Measurements from ENCODE around the gene NEURL1B.

The NEURL1B gene

DNA sequence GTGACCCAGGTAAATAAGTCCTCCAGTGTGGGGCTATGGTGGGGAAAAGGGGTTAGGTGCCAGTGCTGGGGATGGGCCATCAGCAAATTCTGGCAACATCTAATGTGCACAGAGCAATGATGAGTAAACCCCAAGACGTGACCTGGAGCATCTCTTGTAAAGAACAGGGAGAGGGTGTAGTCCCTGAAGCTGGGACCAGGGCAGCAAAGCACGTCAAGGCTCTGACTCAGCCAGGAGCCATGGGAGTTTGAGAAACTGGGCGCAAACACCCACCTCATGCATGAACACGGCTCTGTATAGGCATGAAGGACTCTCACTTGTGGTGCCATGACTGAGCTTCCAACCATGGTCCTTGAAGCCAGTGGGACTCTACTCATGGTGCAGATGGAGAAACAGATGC lies 78.1 kb downstream of the NEURL1B start:
- no peak for DNase-seq

DNA sequence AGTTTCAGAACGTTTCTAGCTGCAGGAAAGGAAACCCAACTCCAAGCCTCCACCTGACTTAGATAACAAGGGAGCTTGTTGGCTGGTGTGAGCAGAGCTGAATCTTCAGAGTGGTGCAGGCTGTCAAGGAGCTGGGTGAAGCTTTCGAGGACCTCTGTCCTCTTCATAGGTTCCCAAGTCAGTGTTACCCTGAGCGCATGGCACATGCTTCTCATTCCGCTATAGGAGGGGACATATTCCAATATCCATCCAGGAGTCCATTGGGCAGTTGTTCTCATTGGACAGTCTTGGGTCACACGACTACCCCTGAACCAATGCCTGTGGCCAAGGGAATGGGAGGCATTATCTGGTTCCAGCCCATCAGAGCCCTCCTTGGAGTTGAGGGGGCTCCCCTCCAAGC lies 79.6 kb downstream of the NEURL1B start:
- no peak for DNase-seq

GRCh38 chr5:172721455-172722326 lies 80.6 kb downstream of the NEURL1B start:
- no peak for DNase-seq

- no peak for DNase-seq
These were observed 81.3 kb downstream of the NEURL1B start for GRCh38 chr5:172722327-172722815.

GRCh38 chr5:172723508-172723907 lies 82.4 kb downstream of the NEURL1B start:
- no peak for DNase-seq

- DNase-seq, result no peak
These were observed 83.5 kb downstream of the NEURL1B start for GRCh38 chr5:172724242-172725183.

GRCh38 chr5:172725273-172725672 lies 84.2 kb downstream of the NEURL1B start:
- DNase-seq, result no peak

DNA sequence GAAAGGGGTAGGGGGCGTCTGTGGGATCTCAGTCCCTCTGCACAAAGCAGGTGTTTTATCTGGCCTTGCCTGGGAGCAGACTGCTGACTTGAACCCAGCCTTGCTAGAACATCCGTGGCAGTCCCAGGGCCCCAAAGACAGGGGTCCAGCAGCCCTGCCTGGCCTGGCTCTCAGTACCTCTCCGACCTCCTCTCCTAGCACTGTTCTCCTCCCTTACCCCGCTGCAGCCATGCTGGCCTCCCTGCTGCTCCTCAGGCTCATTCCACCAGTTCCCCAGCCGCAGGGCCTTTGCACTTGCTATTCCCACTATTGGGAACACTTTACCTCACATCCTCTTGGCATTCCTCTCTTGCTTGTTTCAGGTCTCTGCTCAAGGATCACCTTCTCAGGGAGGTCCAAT lies 84.7 kb downstream of the NEURL1B start:
- no peak for DNase-seq

- DNase-seq, result no peak
These were observed 85.9 kb downstream of the NEURL1B start for GRCh38 chr5:172726966-172727365.

DNA sequence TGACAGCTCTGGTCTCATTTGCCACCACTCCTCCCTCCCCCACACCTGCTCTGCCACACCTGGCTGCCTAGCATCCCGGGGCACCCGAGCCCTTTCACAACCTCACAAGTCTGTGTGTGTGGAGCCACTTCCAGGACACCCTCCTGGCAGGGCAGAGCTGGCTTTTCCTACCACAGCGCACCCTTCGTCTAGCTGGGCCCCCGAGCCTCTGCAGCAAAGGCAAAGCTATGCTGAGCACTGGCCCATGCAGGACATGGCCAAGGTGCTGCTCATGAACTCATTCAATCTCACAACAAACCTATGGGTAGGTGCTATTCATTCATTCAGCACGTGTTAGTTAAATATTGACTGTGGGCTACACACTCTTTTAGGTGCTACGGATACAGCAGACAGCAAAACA lies 86.5 kb downstream of the NEURL1B start:
- DNase-seq, result no peak

DNA sequence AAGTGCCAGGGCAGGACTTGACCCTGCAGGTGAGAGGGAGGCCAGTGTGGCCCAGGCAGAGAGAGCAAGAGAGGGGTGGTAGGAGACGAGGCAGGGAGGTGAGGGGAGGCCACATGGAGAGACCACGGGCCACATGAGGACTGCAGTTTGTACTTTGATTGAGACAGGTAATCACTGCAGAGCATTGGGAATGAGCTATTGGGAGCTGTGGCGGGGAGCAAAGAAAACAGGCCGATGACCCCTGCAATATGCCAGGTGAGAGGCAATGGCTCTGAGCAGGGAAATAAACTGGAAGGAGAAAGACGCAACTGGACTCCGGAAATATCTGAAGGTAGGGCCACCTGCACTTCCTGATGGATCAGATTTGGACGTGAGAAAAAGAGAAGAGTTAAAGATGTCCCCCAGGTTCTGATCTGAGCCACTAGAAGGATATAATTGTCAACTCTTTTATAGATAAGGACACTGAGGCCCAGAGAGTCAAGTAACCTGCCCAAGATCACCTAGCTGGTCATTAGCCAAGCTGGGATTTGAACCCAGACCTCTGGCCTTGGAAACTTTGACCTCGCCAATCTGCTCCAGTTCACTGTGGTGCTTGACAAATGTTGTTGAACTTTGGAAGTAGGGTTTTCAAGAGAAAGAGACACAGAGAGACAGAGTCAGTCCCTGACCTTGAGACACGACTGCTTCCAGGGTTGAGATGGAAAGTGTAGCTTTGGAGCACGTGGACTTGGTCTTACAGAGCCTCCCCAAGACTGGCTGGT lies 87.6 kb downstream of the NEURL1B start:
- DNase-seq, result no peak

DNA sequence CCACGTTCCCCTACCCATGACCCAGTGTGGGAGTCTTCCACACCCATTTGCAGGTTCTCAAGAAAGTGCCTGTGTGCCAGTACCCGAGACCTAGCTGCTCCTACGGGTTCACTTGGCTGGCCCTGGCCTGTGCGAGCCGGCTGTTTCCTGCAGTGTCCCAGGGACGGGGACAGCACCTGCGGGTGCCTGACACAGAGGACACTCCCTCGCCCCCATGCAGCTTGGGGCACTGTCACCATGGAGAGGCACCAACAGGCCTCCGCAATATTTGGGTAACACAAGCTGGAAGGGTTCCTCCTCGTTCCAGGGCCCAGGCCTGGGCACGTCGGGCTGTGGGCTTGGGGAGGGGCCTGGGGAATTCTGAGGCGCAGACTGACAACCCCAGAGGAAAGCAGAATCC lies 88.5 kb downstream of the NEURL1B start:
- no peak for DNase-seq

- DNase-seq, result no peak
These were observed 89.2 kb downstream of the NEURL1B start for GRCh38 chr5:172730222-172730621.

GRCh38 chr5:172730981-172731679 lies 90.1 kb downstream of the NEURL1B start:
- no peak for DNase-seq

DNA sequence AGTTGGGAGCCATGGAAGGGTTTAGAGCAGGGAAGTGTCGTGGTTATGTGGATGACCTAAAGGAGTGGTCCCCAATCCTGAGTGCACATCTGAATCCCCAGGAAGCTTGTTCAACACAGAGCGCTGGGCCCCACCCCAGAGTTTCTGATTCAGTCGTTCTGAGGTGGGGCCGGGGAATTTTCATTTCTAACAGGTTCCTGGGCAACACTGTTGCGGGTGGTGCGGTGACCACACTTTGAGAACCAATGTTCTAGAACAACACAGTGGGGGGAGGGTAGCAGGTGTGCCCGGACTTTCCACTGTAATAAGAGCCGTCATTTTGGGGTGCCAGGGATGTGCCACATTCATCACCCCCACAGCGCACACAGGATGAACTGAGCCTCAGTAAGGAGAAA lies 90.6 kb downstream of the NEURL1B start:
- DNase-seq, result no peak

DNA sequence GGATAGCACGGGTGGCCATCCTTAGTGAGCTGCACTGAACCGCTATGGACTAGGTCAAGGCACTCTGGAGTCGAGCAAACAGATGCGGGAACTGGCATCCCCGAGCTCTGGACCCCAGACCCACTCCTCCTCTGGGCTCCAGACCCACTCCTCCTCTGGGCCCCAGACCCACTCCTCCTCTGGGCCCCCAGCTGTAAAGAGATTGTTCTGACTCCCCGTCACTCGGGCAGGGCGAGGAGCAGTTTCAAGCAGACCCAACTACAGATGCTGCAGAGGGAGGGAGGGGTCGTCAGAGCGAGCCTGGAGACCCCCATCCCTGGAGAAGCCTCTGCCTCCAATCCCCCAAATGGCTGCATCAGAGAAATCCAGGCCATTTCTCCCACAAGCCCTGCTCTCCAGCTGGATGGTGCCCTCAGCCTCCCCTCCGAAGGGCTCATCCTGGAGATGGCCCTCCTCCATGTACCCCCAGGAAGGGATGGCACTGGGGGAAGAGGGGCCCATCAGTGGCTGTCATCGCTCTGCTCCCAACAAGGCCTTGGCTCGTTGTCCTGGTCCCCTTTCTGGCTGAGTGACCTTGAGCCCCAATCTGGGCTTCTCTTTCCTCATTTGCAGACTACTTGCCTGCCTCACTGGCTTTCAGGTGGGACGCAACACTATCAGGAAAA lies 91.3 kb downstream of the NEURL1B start:
- no peak for DNase-seq

DNA sequence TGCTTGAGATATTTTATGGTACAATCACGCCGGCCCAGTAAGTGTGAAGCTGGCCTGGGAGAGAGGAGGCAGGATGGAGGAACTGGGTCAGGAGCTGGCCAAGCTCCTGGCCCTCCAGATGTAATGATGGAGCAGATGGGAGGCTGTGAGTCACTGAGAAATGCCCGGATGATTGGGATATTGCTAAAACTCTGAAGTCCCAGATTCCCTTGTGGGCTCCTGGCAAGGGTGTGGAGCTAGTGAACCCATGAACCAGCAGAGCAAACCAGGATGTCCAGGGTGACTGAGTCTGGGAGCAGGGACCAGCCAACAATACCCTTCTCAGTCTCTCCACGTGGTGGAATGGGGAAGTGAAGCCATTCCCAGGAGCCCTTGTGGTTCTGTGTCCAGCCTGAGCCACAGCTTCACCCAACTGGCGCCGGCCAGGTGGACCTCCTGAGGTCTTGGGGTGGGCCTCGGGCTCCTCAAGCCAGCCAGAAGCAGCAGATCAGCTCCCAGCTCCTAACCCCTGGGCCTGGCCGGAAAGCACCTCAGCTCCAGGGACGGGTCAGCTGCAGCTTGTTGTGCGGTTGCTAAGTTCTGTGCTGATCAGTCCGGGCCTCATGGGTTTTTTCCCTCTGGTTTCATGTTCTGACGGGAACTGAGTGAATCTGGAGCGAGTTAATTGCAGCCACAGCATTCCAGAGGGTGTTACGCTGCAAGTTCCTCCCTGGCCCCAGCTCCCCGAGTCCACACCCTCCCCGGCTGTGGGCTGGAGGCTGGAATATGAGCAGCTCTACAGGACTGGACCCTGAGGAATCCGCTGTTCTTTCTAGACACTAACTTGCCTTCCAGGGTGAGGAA lies 92.3 kb downstream of the NEURL1B start:
- no peak for DNase-seq

DNA sequence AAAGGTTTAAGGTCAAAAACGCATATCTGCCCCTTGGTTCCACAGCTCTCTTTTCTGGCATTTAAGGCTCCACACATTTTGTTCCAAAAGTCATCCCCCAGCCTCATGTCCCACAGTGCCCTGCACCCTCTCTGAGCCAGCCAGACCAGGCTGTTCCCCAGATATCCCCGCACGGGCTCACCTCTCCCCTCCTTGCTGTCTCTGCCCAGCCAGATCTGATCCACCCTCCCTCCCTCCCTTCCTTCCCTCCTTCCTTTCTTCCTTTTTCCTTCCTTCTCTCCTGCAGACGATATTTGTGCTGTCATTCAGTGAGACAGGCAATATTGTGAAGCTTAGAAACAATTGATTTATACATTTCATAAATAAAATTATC lies 92.9 kb downstream of the NEURL1B start:
- DNase-seq, result no peak

- no peak for DNase-seq
These were observed 94.2 kb downstream of the NEURL1B start for GRCh38 chr5:172735141-172735831.

DNA sequence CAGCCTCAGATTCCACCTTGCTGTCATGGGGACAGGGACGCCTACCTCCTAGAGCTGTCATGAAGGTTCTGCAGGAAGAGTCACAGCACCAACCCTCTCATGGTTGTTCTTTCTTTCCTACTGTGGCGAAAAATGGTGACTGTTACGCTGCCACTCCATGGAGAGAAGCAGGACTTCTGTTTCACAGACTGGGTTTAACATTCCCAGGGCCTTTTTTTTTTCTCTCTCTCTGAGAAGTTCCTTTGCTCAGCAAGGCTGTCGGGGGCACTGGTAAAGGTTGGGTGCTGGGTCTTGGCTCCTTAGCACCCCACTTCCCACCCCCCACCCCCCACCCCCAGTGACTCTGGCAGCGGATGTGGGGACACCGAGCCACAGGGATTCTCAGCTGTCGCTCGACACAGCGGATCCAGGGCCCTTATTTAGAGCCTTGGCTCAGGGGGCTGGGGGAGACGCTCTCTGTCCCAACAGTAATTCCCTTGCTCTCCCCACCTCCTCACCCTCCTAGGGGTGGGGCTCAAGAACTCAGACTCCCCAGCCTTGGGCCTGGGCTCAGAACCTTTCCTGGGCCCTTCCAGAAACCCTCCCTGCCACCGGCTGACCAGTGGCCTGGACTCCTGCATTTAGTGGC lies 95.6 kb downstream of the NEURL1B start:
- DNase-seq, result no peak
